ENCODE measurements around the gene QSOX1.

DNA sequence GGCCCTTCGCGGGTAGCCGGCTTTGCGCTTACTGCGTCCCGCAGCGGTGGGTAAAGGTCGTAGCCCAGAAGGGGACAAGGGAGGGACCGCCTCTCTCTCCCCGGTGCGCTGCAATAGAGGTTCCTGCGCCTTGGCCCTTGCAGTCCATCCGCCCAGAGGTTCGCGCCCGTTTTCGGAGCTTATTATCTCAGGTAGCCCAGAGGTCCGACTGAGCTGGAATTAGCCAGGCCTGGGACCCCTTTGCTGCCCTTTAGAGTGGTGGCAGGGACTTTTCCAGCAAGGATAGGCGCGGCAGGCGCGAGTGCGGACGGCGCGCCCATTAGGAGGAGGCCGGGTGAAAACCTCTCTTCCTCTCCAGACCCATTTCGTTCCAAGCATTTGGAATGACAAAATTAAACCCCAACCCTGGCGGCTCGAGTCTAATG is 80.4 kb downstream of the QSOX1 start:
- TF ChIP-seq, protein P1, sequence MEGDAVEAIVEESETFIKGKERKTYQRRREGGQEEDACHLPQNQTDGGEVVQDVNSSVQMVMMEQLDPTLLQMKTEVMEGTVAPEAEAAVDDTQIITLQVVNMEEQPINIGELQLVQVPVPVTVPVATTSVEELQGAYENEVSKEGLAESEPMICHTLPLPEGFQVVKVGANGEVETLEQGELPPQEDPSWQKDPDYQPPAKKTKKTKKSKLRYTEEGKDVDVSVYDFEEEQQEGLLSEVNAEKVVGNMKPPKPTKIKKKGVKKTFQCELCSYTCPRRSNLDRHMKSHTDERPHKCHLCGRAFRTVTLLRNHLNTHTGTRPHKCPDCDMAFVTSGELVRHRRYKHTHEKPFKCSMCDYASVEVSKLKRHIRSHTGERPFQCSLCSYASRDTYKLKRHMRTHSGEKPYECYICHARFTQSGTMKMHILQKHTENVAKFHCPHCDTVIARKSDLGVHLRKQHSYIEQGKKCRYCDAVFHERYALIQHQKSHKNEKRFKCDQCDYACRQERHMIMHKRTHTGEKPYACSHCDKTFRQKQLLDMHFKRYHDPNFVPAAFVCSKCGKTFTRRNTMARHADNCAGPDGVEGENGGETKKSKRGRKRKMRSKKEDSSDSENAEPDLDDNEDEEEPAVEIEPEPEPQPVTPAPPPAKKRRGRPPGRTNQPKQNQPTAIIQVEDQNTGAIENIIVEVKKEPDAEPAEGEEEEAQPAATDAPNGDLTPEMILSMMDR (IDR thresholded peaks at IDR 0.05), result no peak
- no peak for TF ChIP-seq POLR2A (IDR thresholded peaks at IDR 0.05)
